HepG2 (cell line): ENCODE data around the gene PCSK5. TPM values are rescaled to one million over a fixed set of nuclear protein-coding genes. Genes with fewer than 3 reads are reported as not detected.

Experiments
- ATAC-seq: fragments of 200-7000 bp; cut with Tn5 transposase; 3 replicates; pipeline ENCODE4 v1.9.1; 2020; ENCODE audit warnings: mild to moderate bottlenecking, moderate library complexity
- BruUV-seq: library from RNA; stranded (reverse); fragments of 400-500 nt; replicated peaks from 2 replicates; lab custom pipeline; 2021; lab: Mats Ljungman, UMichigan
- CTCF ChIA-PET: fragments of 300-600 bp; formaldehyde crosslinking; extraction: SDS; loops from one replicate; lab custom pipeline; 2021; ENCODE audit warnings: low total read pairs, inconsistent platforms, low intra/inter-chr PET ratio; lab: Yijun Ruan, JAX
- POLR2A ChIA-PET: fragments of 350-600 bp; sonication (Branson Sonifier 250); formaldehyde crosslinking; loops from one replicate; lab custom pipeline; 2020; ENCODE audit warnings: antibody characterized with exemption, inconsistent platforms; lab: Yijun Ruan, JAX
- DNase-seq: peaks from one replicate; pipeline ENCODE4 v3.0.0-alpha.2; 2015; ENCODE audit warnings: low spot score
- FAIRE-seq: peaks from 3 replicates; lab custom pipeline; 2011; peaks lifted over from hg19 to GRCh38; lab: Jason Lieb, UNC
- H2AFZ ChIP-seq: one replicate; pipeline ENCODE4 v1.6.1; 2011; ENCODE audit warnings: low read length, inconsistent platforms
- H3K27ac ChIP-seq: fragments of 300-600 bp; 3 replicates; pipeline ENCODE4 v1.8.0; 2011; ENCODE audit warnings: mixed run types, mild to moderate bottlenecking, mixed read lengths, low read length, inconsistent platforms; ENCODE audit not compliant: insufficient read depth; ENCODE audit errors: extremely low read length
- H3K27me3 ChIP-seq, 2 experiments: fragments of 200-600 bp in 1 of 2; 2 replicates in 1 of 2; 3 replicates in 1 of 2; pipeline versions ENCODE4 v1.6.0 to v1.8.0; 2011; ENCODE audit warnings: low read length in 2 of 2, mild to moderate bottlenecking in 2 of 2, moderate library complexity in 2 of 2, inconsistent platforms in 1 of 2; ENCODE audit not compliant: insufficient read depth in 2 of 2, control insufficient read depth in 1 of 2
- H3K36me3 ChIP-seq, 2 experiments: fragments of 200-600 bp in 1 of 2; replicated peaks in 1 of 2; 2 replicates in 1 of 2; 3 replicates in 1 of 2; pipeline versions ENCODE4 v1.5.1 to v1.8.0; 2011; ENCODE audit warnings: low read length in 2 of 2, inconsistent platforms in 1 of 2; ENCODE audit not compliant: insufficient read depth in 2 of 2, control insufficient read depth in 1 of 2
- H3K4me1 ChIP-seq: 2 replicates; pipeline ENCODE4 v1.5.1; 2012; ENCODE audit warnings: low read length, inconsistent platforms; ENCODE audit not compliant: insufficient read depth
- H3K4me2 ChIP-seq: 2 replicates; pipeline ENCODE4 v1.6.0; 2011; ENCODE audit warnings: low read depth, low read length, inconsistent platforms
- H3K4me3 ChIP-seq, 3 experiments: fragments of 200-600 bp in 1 of 3; sonication (generic), shearing (Covaris generic) in 1 of 3; replicated peaks in 1 of 3; 2 replicates each; pipeline ENCODE4 v1.5.1; 2011 to 2016; ENCODE audit warnings: low read length in 3 of 3, inconsistent platforms in 2 of 3, low read depth in 2 of 3, mild to moderate bottlenecking in 2 of 3, control low read depth in 1 of 3, mixed read lengths in 1 of 3; ENCODE audit not compliant: insufficient read depth in 1 of 3
- H3K79me2 ChIP-seq: one replicate; pipeline ENCODE4 v1.6.1; 2011; ENCODE audit warnings: low read length, inconsistent platforms; ENCODE audit not compliant: insufficient read depth
- H3K9ac ChIP-seq: 2 replicates; pipeline ENCODE4 v1.6.0; 2011; ENCODE audit warnings: mild to moderate bottlenecking, low read depth, low read length, inconsistent platforms; ENCODE audit not compliant: insufficient read depth
- H3K9me3 ChIP-seq: 2 replicates; pipeline ENCODE4 v1.5.1; 2012; ENCODE audit warnings: mild to moderate bottlenecking, low read length
- H4K20me1 ChIP-seq: 2 replicates; pipeline ENCODE4 v1.6.0; 2011; ENCODE audit warnings: inconsistent platforms, mild to moderate bottlenecking, low read length, moderate library complexity; ENCODE audit not compliant: insufficient read depth
- ATF5 ChIP-seq: sonication (generic); formaldehyde crosslinking; IDR thresholded peaks from 2 replicates; pipeline ENCODE4 v1.4.0; 2020; ENCODE audit warnings: mild to moderate bottlenecking, low read depth, missing genetic modification reagents
- BRF2 ChIP-seq: sonication (generic); formaldehyde crosslinking; IDR thresholded peaks from 2 replicates; pipeline ENCODE4 v1.8.1; 2022; ENCODE audit warnings: mild to moderate bottlenecking, missing genetic modification reagents
- MBD4 ChIP-seq: IDR thresholded peaks from 2 replicates; pipeline ENCODE4 v1.6.1; 2012; ENCODE audit warnings: low read length, inconsistent platforms, borderline replicate concordance
- MXD4 ChIP-seq: IDR thresholded peaks from 2 replicates; pipeline ENCODE4 v1.6.1; 2016; ENCODE audit warnings: mild to moderate bottlenecking, missing biosample characterization, missing genetic modification reagents
- ZBTB39 ChIP-seq: sonication (generic); formaldehyde crosslinking; IDR thresholded peaks from 2 replicates; pipeline ENCODE4 v1.5.0; 2020; ENCODE audit warnings: missing genetic modification reagents
- ZBTB40 ChIP-seq, 2 experiments: fragments of 450-650 bp in 1 of 2; sonication (generic) in 1 of 2; formaldehyde crosslinking in 1 of 2; IDR thresholded peaks; 2 replicates each; pipeline versions ENCODE4 v1.6.1 to v1.8.0; 2016 to 2022; ENCODE audit warnings: antibody characterized with exemption in 1 of 2, mild to moderate bottlenecking in 1 of 2, missing genetic modification reagents in 1 of 2
- ZNF205 ChIP-seq: IDR thresholded peaks from 2 replicates; pipeline ENCODE4 v1.6.1; 2018; ENCODE audit warnings: missing biosample characterization, missing genetic modification reagents
- ZNF558 ChIP-seq: sonication (generic); formaldehyde crosslinking; IDR thresholded peaks from 2 replicates; pipeline ENCODE4 v1.9.0; 2022; ENCODE audit warnings: mild to moderate bottlenecking, missing genetic modification reagents, borderline replicate concordance
- ZNF562 ChIP-seq: sonication (generic); formaldehyde crosslinking; IDR thresholded peaks from 2 replicates; pipeline ENCODE4 v1.8.0; 2022; ENCODE audit warnings: missing genetic modification reagents, borderline replicate concordance
- ZNF83 ChIP-seq: sonication (generic); formaldehyde crosslinking; IDR thresholded peaks from 2 replicates; pipeline ENCODE4 v1.4.0; 2020; ENCODE audit warnings: missing genetic modification reagents, mild to moderate bottlenecking, borderline replicate concordance
- WGBS: methylation state at CpG from one replicate; pipeline ENCODE4 v1.1.6; 2017; ENCODE audit warnings: low lambda C conversion rate; 5-methylcytosine and 5-hydroxymethylcytosine counted together
- in situ Hi-C: cut with HindIII; loops from 2 replicates; pipeline ENCODE4 v1.10.0; 2017; ENCODE audit warnings: low pct_unique_long_range_greater_than_20kb; ENCODE audit not compliant: extremely low pct_ligation_motif_present
- intact Hi-C: fragments of 100-400 bp; cut with micrococcal nuclease; formaldehyde crosslinking; loops from one replicate; pipeline ENCODE4 v1.10.0; 2022; ENCODE audit not compliant: unreplicated experiment
- polyA plus RNA-seq, 8 experiments: library from polyadenylated mRNA; depleted of rRNA in 3 of 8; stranded (reverse) in 7 of 8; unstranded in 1 of 8; fragments of >200 nt; fragmentation: Illumina TruSeq in 4 of 8; extraction: Trizol in 4 of 8; gene quantifications; 2 replicates each; pipeline versions ENCODE4 v1.2.1 to v1.2.3, GENCODE V29; 2011 to 2016; ENCODE audit warnings: low read depth in 4 of 8, missing spikeins in 1 of 8, mixed read lengths in 1 of 8; ENCODE audit not compliant: insufficient read depth in 1 of 8
- total RNA-seq, 5 experiments: library from RNA; depleted of rRNA; stranded (reverse); fragments of >200 nt; fragmentation: Illumina TruSeq; extraction: Trizol; gene quantifications; 2 replicates each; pipeline ENCODE4 v1.2.3, GENCODE V29; 2016; ENCODE audit warnings: low read depth in 1 of 5

The PCSK5 gene
- total and polyA plus RNA-seq, 2 of the 13 experiments (the other 11 are each of a cell fraction or from before 2014, with no cell fraction given): 0.55 to 0.66 TPM

GRCh38 chr9:75974016-75974766, 83.7 kb downstream of the PCSK5 start:
- POLR2A ChIA-PET: no interaction called here
- H3K4me3 ChIP-seq: no peak overlapping the region
- intact Hi-C loops: no loop called here
- in situ Hi-C loops: loop anchor here (10.0 kb wide), 1 partner anchor 61 kb away; no protein-coding TSS in a partner anchor
- H3K27ac ChIP-seq: no peak overlapping the region
- H3K36me3 ChIP-seq: no peaks in the 10 kb centered on the region
- CTCF ChIA-PET: no interaction called here
- H3K9ac ChIP-seq: no peak overlapping the region
- BruUV-seq: no TSS peak
- H3K4me1 ChIP-seq: no peaks in the 10 kb centered on the region
- ATAC-seq: no peak
- no peak for DNase-seq
- H3K79me2 ChIP-seq: no peaks in the 10 kb centered on the region
- H3K9me3 ChIP-seq: no peaks in the 10 kb centered on the region
- FAIRE-seq: no peak
- H4K20me1 ChIP-seq: no peaks in the 10 kb centered on the region
- 42% methylated on average over 5 of the region's 16 CpGs for WGBS
- no peak overlapping the region for H3K4me2 ChIP-seq
- H3K27me3 ChIP-seq: no peaks in the 10 kb centered on the region
- no peak overlapping the region for H2AFZ ChIP-seq
- TF ChIP-seq ATF5 (CRISPR knock-in tag): no peak
- no peak for TF ChIP-seq BRF2 (CRISPR knock-in tag)
- no peak for TF ChIP-seq ZBTB39 (CRISPR knock-in tag)
- TF ChIP-seq ZNF205 (CRISPR knock-in tag): no peak
- no peak for TF ChIP-seq ZNF83 (CRISPR knock-in tag)
- TF ChIP-seq MXD4 (CRISPR knock-in tag): no peak
- no peak for TF ChIP-seq MBD4
- no peak for TF ChIP-seq ZBTB40 (IDR thresholded peaks at IDR 0.05)
- no peak for TF ChIP-seq ZBTB40 (CRISPR knock-in tag; IDR thresholded peaks at IDR 0.05)
- TF ChIP-seq ZNF558: no peak
- no peak for TF ChIP-seq ZNF562 (CRISPR knock-in tag)
